Esophagus muscularis mucosa (tissue), 3 donors: ENCODE measurements around the gene PCDHB10.
"Not testable (repeated sequence)": the region's sequence is repeated elsewhere in the genome, so short reads cannot be mapped to it uniquely, and the experiment has no call there.

Experiments
- POLR2A ChIP-seq: fragments of 450-650 bp; IDR thresholded peaks from one replicate; pipeline ENCODE4 v1.6.1; 2017; ENCODE audit warnings: antibody characterized with exemption, moderate library complexity, mild to moderate bottlenecking, low read depth
- POLR2AphosphoS5 ChIP-seq, 2 donors: sonication (generic); formaldehyde crosslinking; IDR thresholded peaks; one replicate each; pipeline ENCODE4 v1.6.1; 2017; ENCODE audit warnings: antibody characterized with exemption in 2 of 2
- TF ChIP-seq, protein P1 (sequence below), 3 experiments: fragments of 200-600 bp in 2 of 3; fragments of 450-650 bp in 1 of 3; sonication (generic) in 2 of 3; IDR thresholded peaks; one replicate each; pipeline ENCODE4 v1.5.1; 2017 to 2019; ENCODE audit warnings: antibody characterized with exemption in 3 of 3, mild to moderate bottlenecking in 2 of 3, moderate library complexity in 1 of 3

- TF ChIP-seq POLR2AphosphoS5 (IDR thresholded peaks at IDR 0.05); POLR2A: not testable (repeated sequence)
- TF ChIP-seq, protein P1, sequence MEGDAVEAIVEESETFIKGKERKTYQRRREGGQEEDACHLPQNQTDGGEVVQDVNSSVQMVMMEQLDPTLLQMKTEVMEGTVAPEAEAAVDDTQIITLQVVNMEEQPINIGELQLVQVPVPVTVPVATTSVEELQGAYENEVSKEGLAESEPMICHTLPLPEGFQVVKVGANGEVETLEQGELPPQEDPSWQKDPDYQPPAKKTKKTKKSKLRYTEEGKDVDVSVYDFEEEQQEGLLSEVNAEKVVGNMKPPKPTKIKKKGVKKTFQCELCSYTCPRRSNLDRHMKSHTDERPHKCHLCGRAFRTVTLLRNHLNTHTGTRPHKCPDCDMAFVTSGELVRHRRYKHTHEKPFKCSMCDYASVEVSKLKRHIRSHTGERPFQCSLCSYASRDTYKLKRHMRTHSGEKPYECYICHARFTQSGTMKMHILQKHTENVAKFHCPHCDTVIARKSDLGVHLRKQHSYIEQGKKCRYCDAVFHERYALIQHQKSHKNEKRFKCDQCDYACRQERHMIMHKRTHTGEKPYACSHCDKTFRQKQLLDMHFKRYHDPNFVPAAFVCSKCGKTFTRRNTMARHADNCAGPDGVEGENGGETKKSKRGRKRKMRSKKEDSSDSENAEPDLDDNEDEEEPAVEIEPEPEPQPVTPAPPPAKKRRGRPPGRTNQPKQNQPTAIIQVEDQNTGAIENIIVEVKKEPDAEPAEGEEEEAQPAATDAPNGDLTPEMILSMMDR (IDR thresholded peaks at IDR 0.05), result not testable (repeated sequence)
Observed at GRCh38 chr5:141225421-141225820, 33.3 kb downstream of the PCDHB10 start.
